Cortex of kidney (tissue), 1 donor: ENCODE measurements around the gene TNRC6A.
"Not testable (repeated sequence)": the region's sequence is repeated elsewhere in the genome, so short reads cannot be mapped to it uniquely, and the experiment has no call there.

Experiments
- DNase-seq: peaks from one replicate; lab custom pipeline; 2025; lab: John Stamatoyannopoulos, UW

Gene TNRC6A

GRCh38 chr16:24728011-24728410, 1.4 kb upstream of the TNRC6A start:
- DNase-seq = no peak

GRCh38 chr16:24728891-24729242, 584 bp upstream of the TNRC6A start:
- no peak for DNase-seq

- DNase-seq = no peak
Observed at GRCh38 chr16:24729951-24730815, 732 bp downstream of the TNRC6A start.

GRCh38 chr16:24730914-24731313, 1.5 kb downstream of the TNRC6A start:
- no peak for DNase-seq

GRCh38 chr16:24731722-24732419, 2.4 kb downstream of the TNRC6A start:
- DNase-seq = no peak

GRCh38 chr16:24734382-24734781, 4.9 kb downstream of the TNRC6A start:
- DNase-seq = no peak

- no peak for DNase-seq
Observed at GRCh38 chr16:24736758-24737157, 7.3 kb downstream of the TNRC6A start.

- DNase-seq = no peak
Observed at GRCh38 chr16:24737391-24737871, 8.0 kb downstream of the TNRC6A start.

GRCh38 chr16:24737916-24738594, 8.6 kb downstream of the TNRC6A start:
- no peak for DNase-seq

GRCh38 chr16:24738895-24739294, 9.4 kb downstream of the TNRC6A start:
- DNase-seq = no peak

- DNase-seq = no peak
Observed at GRCh38 chr16:24741862-24742261, 12.4 kb downstream of the TNRC6A start.

- not testable (repeated sequence) for DNase-seq
Observed at GRCh38 chr16:24742610-24743009, 13.2 kb downstream of the TNRC6A start.

GRCh38 chr16:24745391-24745790, 15.9 kb downstream of the TNRC6A start:
- DNase-seq = no peak

GRCh38 chr16:24745791-24746190, 16.3 kb downstream of the TNRC6A start:
- no peak for DNase-seq

- DNase-seq = no peak
Observed at GRCh38 chr16:24747441-24747840, 18.0 kb downstream of the TNRC6A start.

- DNase-seq = no peak
Observed at GRCh38 chr16:24748242-24748641, 18.8 kb downstream of the TNRC6A start.

- no peak for DNase-seq
Observed at GRCh38 chr16:24749310-24749709, 19.9 kb downstream of the TNRC6A start.

GRCh38 chr16:24749872-24750271, 20.4 kb downstream of the TNRC6A start:
- not testable (repeated sequence) for DNase-seq

- DNase-seq = no peak
Observed at GRCh38 chr16:24753000-24753399, 23.5 kb downstream of the TNRC6A start.

GRCh38 chr16:24753437-24753836, 24.0 kb downstream of the TNRC6A start:
- DNase-seq = no peak

GRCh38 chr16:24754543-24754942, 25.1 kb downstream of the TNRC6A start:
- no peak for DNase-seq

- no peak for DNase-seq
Observed at GRCh38 chr16:24755201-24755874, 25.9 kb downstream of the TNRC6A start.
